H1 (cell line): ENCODE measurements around the gene RETSAT. TPM values are rescaled to one million over a fixed set of nuclear protein-coding genes. Genes with fewer than 3 reads are reported as not detected.
A peak's percentile ranks its signal among the peaks of the same experiment; 100 is the strongest.

ENCODE experiments used
- CTCF ChIA-PET: fragments of 300-600 bp; sonication (Branson Sonifier 250); formaldehyde crosslinking; loops from one replicate; lab custom pipeline; 2021; ENCODE audit not compliant: partially characterized antibody; lab: Charles Lee
- POLR2A ChIA-PET: fragments of 300-600 bp; sonication (Branson Sonifier 250); formaldehyde crosslinking; loops from one replicate; lab custom pipeline; 2021; ENCODE audit warnings: inconsistent platforms; ENCODE audit not compliant: partially characterized antibody; lab: Charles Lee
- DNase-seq, 2 experiments: peaks; one replicate each; pipeline versions ENCODE4 v3.0.0 to v3.0.0-alpha.2; 2010 to 2022; ENCODE audit warnings: low spot score in 2 of 2, low read depth in 1 of 2, mixed read lengths in 1 of 2
- FAIRE-seq: peaks from 2 replicates; lab custom pipeline; 2011; peaks lifted over from hg19 to GRCh38; lab: Jason Lieb, UNC
- H2AFZ ChIP-seq: 2 replicates; pipeline ENCODE4 v1.8.1; 2012; ENCODE audit warnings: low read length, inconsistent platforms
- H2AK5ac ChIP-seq: 2 replicates; pipeline ENCODE4 v1.6.1; 2013; ENCODE audit warnings: low read depth, low read length
- H2BK120ac ChIP-seq: replicated peaks from 2 replicates; pipeline ENCODE3; 2013; ENCODE audit warnings: low read depth, low read length, inconsistent platforms
- H2BK12ac ChIP-seq: 2 replicates; pipeline ENCODE4 v1.6.1; 2013; ENCODE audit warnings: low read depth, low read length
- H2BK15ac ChIP-seq: 2 replicates; pipeline ENCODE4 v1.6.1; 2013; ENCODE audit warnings: low read length
- H2BK20ac ChIP-seq: 2 replicates; pipeline ENCODE4 v1.6.1; 2013; ENCODE audit warnings: low read length
- H2BK5ac ChIP-seq: 2 replicates; pipeline ENCODE4 v1.6.1; 2013; ENCODE audit warnings: low read depth, low read length
- H3K14ac ChIP-seq: 2 replicates; pipeline ENCODE4 v1.6.1; 2013; ENCODE audit warnings: inconsistent platforms; ENCODE audit not compliant: insufficient read length
- H3K18ac ChIP-seq: 2 replicates; pipeline ENCODE4 v1.6.1; 2013; ENCODE audit warnings: low read length; ENCODE audit errors: extremely low read depth
- H3K23ac ChIP-seq: 2 replicates; pipeline ENCODE4 v1.6.1; 2013; ENCODE audit warnings: inconsistent platforms; ENCODE audit not compliant: insufficient read length
- H3K23me2 ChIP-seq: 2 replicates; pipeline ENCODE4 v1.6.1; 2013; ENCODE audit warnings: low read depth, low read length
- H3K27ac ChIP-seq: 2 replicates; pipeline ENCODE4 v1.6.1; 2011; ENCODE audit warnings: low read depth, low read length, inconsistent platforms
- H3K27me3 ChIP-seq, 4 experiments: replicated peaks in 1 of 4; 1 replicate in 1 of 4; 2 replicates in 3 of 4; pipeline versions ENCODE4 v1.6.1 to v1.8.1; 2011 to 2013; ENCODE audit warnings: low read length in 3 of 4, mild to moderate bottlenecking in 3 of 4, inconsistent platforms in 2 of 4, mixed read lengths in 2 of 4, moderate library complexity in 1 of 4; ENCODE audit not compliant: control insufficient read depth in 3 of 4, insufficient read depth in 3 of 4; ENCODE audit errors: extremely low read depth in 1 of 4
- H3K36me3 ChIP-seq, 4 experiments: 2 replicates each; pipeline versions ENCODE4 v1.6.1 to v1.8.1; 2011 to 2013; ENCODE audit warnings: mild to moderate bottlenecking in 4 of 4, low read length in 3 of 4, moderate library complexity in 2 of 4, control low read depth in 1 of 4, inconsistent platforms in 1 of 4; ENCODE audit not compliant: insufficient read depth in 4 of 4, control insufficient read depth in 2 of 4
- H3K4ac ChIP-seq: replicated peaks from 2 replicates; pipeline ENCODE3; 2013; ENCODE audit warnings: low read length, low read depth, mixed read lengths, inconsistent platforms; ENCODE audit not compliant: insufficient read length
- H3K4me1 ChIP-seq, 4 experiments: replicated peaks in 1 of 4; 1 replicate in 1 of 4; 2 replicates in 3 of 4; pipeline versions ENCODE4 v1.6.1 to v1.8.1; 2011 to 2013; ENCODE audit warnings: low read length in 3 of 4, inconsistent platforms in 2 of 4, mixed read lengths in 1 of 4; ENCODE audit not compliant: insufficient read depth in 4 of 4, control insufficient read depth in 3 of 4
- H3K4me2 ChIP-seq, 2 experiments: 2 replicates each; pipeline versions ENCODE4 v1.6.1 to v1.8.1; 2011 to 2013; ENCODE audit warnings: low read depth in 2 of 2, low read length in 2 of 2, control low read depth in 1 of 2, inconsistent platforms in 1 of 2, mild to moderate bottlenecking in 1 of 2; ENCODE audit not compliant: insufficient read depth in 1 of 2
- H3K4me3 ChIP-seq, 4 experiments: fragments of 200-600, 300-600 bp in 1 of 4; sonication (generic), shearing (Covaris generic), sonication (Bioruptor Twin) in 1 of 4; 2 replicates each; pipeline versions ENCODE4 v1.5.1 to v1.8.1; 2011 to 2016; ENCODE audit warnings: low read length in 4 of 4, low read depth in 3 of 4, control low read depth in 2 of 4, inconsistent platforms in 2 of 4, mild to moderate bottlenecking in 2 of 4, mixed read lengths in 1 of 4, moderate library complexity in 1 of 4; ENCODE audit not compliant: insufficient read depth in 2 of 4; ENCODE audit errors: extremely low read depth in 1 of 4
- H3K56ac ChIP-seq: replicated peaks from 2 replicates; pipeline ENCODE3; 2013; ENCODE audit warnings: low read depth, mild to moderate bottlenecking, mixed read lengths, low read length, inconsistent platforms; ENCODE audit not compliant: insufficient read length
- H3K79me1 ChIP-seq: 2 replicates; pipeline ENCODE4 v1.6.1; 2013; ENCODE audit warnings: low read depth, low read length, control low read depth
- H3K79me2 ChIP-seq, 2 experiments: 2 replicates each; pipeline versions ENCODE4 v1.6.1 to v1.8.1; 2012 to 2013; ENCODE audit warnings: low read length in 2 of 2, mild to moderate bottlenecking in 2 of 2, inconsistent platforms in 1 of 2; ENCODE audit not compliant: insufficient read depth in 2 of 2, control insufficient read depth in 1 of 2
- H3K9ac ChIP-seq, 4 experiments: replicated peaks in 1 of 4; 1 replicate in 1 of 4; 2 replicates in 3 of 4; pipeline versions ENCODE4 v1.6.1 to v1.8.1; 2011 to 2013; ENCODE audit warnings: low read depth in 3 of 4, low read length in 3 of 4, control low read depth in 2 of 4, mild to moderate bottlenecking in 2 of 4, moderate library complexity in 2 of 4, inconsistent platforms in 1 of 4; ENCODE audit errors: extremely low read depth in 1 of 4
- H3K9me3 ChIP-seq, 2 experiments: 2 replicates each; pipeline versions ENCODE4 v1.6.1 to v1.8.1; 2012 to 2013; ENCODE audit warnings: mild to moderate bottlenecking in 2 of 2, moderate library complexity in 2 of 2, control low read depth in 1 of 2, inconsistent platforms in 1 of 2, low read depth in 1 of 2, low read length in 1 of 2, mixed read lengths in 1 of 2; ENCODE audit not compliant: insufficient read depth in 2 of 2
- H4K20me1 ChIP-seq, 2 experiments: replicated peaks in 1 of 2; 2 replicates each; pipeline versions ENCODE3 to v1.8.1; 2011 to 2013; ENCODE audit warnings: inconsistent platforms in 2 of 2, low read length in 2 of 2, mild to moderate bottlenecking in 1 of 2; ENCODE audit not compliant: insufficient read depth in 2 of 2, control insufficient read depth in 1 of 2
- H4K5ac ChIP-seq: 2 replicates; pipeline ENCODE4 v1.6.1; 2013; ENCODE audit warnings: low read length, low read depth, mixed read lengths, inconsistent platforms; ENCODE audit not compliant: insufficient read length
- H4K8ac ChIP-seq: 2 replicates; pipeline ENCODE4 v1.8.0; 2013; ENCODE audit warnings: mild to moderate bottlenecking, moderate library complexity, low read length, inconsistent platforms; ENCODE audit not compliant: insufficient read depth; ENCODE audit errors: extremely low read depth
- H4K91ac ChIP-seq: replicated peaks from 2 replicates; pipeline ENCODE3; 2013; ENCODE audit warnings: low read length, mixed read lengths, inconsistent platforms; ENCODE audit not compliant: insufficient read length
- ASH2L ChIP-seq: fragments of 200-600, 300-600 bp; sonication (generic); IDR thresholded peaks from one replicate; pipeline ENCODE4 v1.7.1; 2017; ENCODE audit warnings: low read length
- RNF2 ChIP-seq: fragments of 200-900, 300-1000 bp; sonication (generic); IDR thresholded peaks from 2 replicates; pipeline ENCODE4 v1.7.1; 2016; ENCODE audit warnings: borderline replicate concordance, low read depth, mild to moderate bottlenecking, antibody characterized with exemption, low read length; ENCODE audit not compliant: poor library complexity, severe bottlenecking; ENCODE audit errors: missing control alignments
- SAP30 ChIP-seq: fragments of 300-600 bp; sonication (generic); IDR thresholded peaks from 2 replicates; pipeline ENCODE4 v1.7.1; 2012; ENCODE audit warnings: low read length, moderate library complexity, mild to moderate bottlenecking, inconsistent platforms; ENCODE audit not compliant: insufficient read depth, insufficient replicate concordance
- WGBS, 2 experiments: shearing (Covaris generic) in 1 of 2; methylation state at CpG; one replicate each; pipeline versions ENCODE4 v1.1.6 to v1.1.7; 2013 to 2015; ENCODE audit warnings: low lambda C conversion rate in 2 of 2, mixed read lengths in 2 of 2, inconsistent platforms in 1 of 2, low coverage in 1 of 2, missing lambda C conversion rate in 1 of 2; ENCODE audit not compliant: insufficient replicate concordance in 2 of 2, insufficient coverage in 1 of 2, insufficient read length in 1 of 2; ENCODE audit errors: extremely low coverage in 1 of 2, missing lambda C conversion rate in 1 of 2; 5-methylcytosine and 5-hydroxymethylcytosine counted together
- polyA plus RNA-seq, 7 experiments: library from polyadenylated mRNA; depleted of rRNA in 3 of 7; stranded (reverse) in 5 of 7; unstranded in 2 of 7; fragments of >200 nt in 5 of 7; fragments of 200-250 nt in 2 of 7; gene quantifications; 1 replicate in 5 of 7; 2 replicates in 1 of 7; 4 replicates in 1 of 7; pipeline versions ENCODE4 v1.2.1 to v1.2.3, GENCODE V29; 2011 to 2013; ENCODE audit warnings: missing spikeins in 2 of 7, mixed read lengths in 2 of 7
- total RNA-seq: library from RNA; stranded (reverse); fragmentation: NEBNext Ultra II Directional; extraction: Animal tissue kit (Norgen Biotek cat#: 25700); gene quantifications from 2 replicates; pipeline ENCODE4 v1.2.1, GENCODE V29; 2021

RETSAT gene
- total and polyA plus RNA-seq, 2 of the 8 experiments (the other 6 are each of a cell fraction or from before 2014, with no cell fraction given) = 15.8 to 16.7 TPM

GRCh38 chr2:85324639-85325465 lies 29.5 kb downstream of the RETSAT start:
- H2BK15ac ChIP-seq = no peak overlapping the region
- POLR2A ChIA-PET = interaction anchor here (0.6 to 6.2 kb wide), 5 partner anchors 9 to 253 kb away, joined by 3 to 70 read pairs (median 3); no protein-coding TSS in a partner anchor
- WGBS, 2 experiments = 76% methylated on average over 10 of the region's 10 CpGs; no CpG with 5 or more reads in 1 of the 2 experiments
- no peaks in the 10 kb centered on the region for H3K9me3 ChIP-seq
- peaks cover 9 to 24% of the 10 kb centered on the region in 2 experiments for H3K79me2 ChIP-seq
- no peak overlapping the region for H2AFZ ChIP-seq
- H2BK20ac ChIP-seq = no peak overlapping the region
- peaks cover 0 to 13% (median 5%) of the 10 kb centered on the region in 4 experiments; a peak in 6 of 7 replicates for H3K4me1 ChIP-seq
- no peak for FAIRE-seq
- no peak for TF ChIP-seq SAP30
- no peak for TF ChIP-seq ASH2L
- TF ChIP-seq RNF2 = no peak
- TF ChIP-seq, all 59 proteins: peak for 0
- no peak for DNase-seq
- Histone ChIP-seq H3K23me2 (peaks cover 17% of the 10 kb centered on the region), H3K36me3 (peaks cover 18 to 41% (median 28%) of the 10 kb centered on the region in 4 experiments), H4K8ac (no peak overlapping the region), H4K5ac (no peak overlapping the region), H2BK5ac (no peak overlapping the region), H2BK120ac (no peak overlapping the region), H4K20me1 (peaks cover 2 to 9% of the 10 kb centered on the region in 2 experiments), H2BK12ac (no peak overlapping the region), H3K18ac (no peak overlapping the region), H3K9ac (no peak overlapping the region), H3K27ac (no peak overlapping the region), H3K79me1 (peaks cover 17% of the 10 kb centered on the region), H3K4ac (no peak overlapping the region), H3K4me2 (peak overlapping the region in 1 of 2 experiments; percentile 86; a peak in 1 of 4 replicates), H3K4me3 (peak overlapping the region in 1 of 4 experiments; percentile 96; a peak in 1 of 8 replicates), H3K23ac (no peak overlapping the region), H3K14ac (no peak overlapping the region), H2AK5ac (no peak overlapping the region), H4K91ac (no peak overlapping the region), H3K27me3 (no peaks in the 10 kb centered on the region; a peak in 1 of 7 replicates), H3K56ac (no peak overlapping the region)
- CTCF ChIA-PET = interaction anchor here (1.1 kb wide), 1 partner anchor 66 kb away, joined by 6 read pairs; no protein-coding TSS in a partner anchor
